Panc1 (cell line): ENCODE results near the gene ZCCHC24. TPM values are rescaled to one million over a fixed set of nuclear protein-coding genes. Genes with fewer than 3 reads are reported as not detected.

Experiments
- ATAC-seq: fragments of 200-7000 bp; cut with Tn5 transposase; 2 replicates; pipeline ENCODE4 v1.9.1; 2020; ENCODE audit warnings: mild to moderate bottlenecking, moderate library complexity
- BruUV-seq: library from RNA; stranded (reverse); fragments of 400-500 nt; replicated peaks from 2 replicates; lab custom pipeline; 2021; lab: Mats Ljungman, UMichigan
- CTCF ChIA-PET: fragments of 300-600 bp; sonication (Branson Sonifier 250); formaldehyde crosslinking; loops from one replicate; lab custom pipeline; 2022; ENCODE audit warnings: antibody characterized with exemption; lab: Charles Lee
- POLR2A ChIA-PET: fragments of 300-600 bp; sonication (Branson Sonifier 250); formaldehyde crosslinking; loops from one replicate; lab custom pipeline; 2022; ENCODE audit warnings: antibody characterized with exemption; lab: Charles Lee
- DNase-seq: peaks from one replicate; pipeline ENCODE4 v3.0.0-alpha.2; 2010; ENCODE audit warnings: low read depth, low spot score
- H3K27ac ChIP-seq: 2 replicates; pipeline ENCODE4 v1.5.1; 2011; ENCODE audit warnings: mild to moderate bottlenecking, low read length, inconsistent platforms
- H3K27me3 ChIP-seq: fragments of 200-500 bp; sonication (Bioruptor generic); 2 replicates; pipeline ENCODE4 v1.6.0; 2014; ENCODE audit warnings: low read length, inconsistent platforms; ENCODE audit not compliant: control insufficient read depth, insufficient read depth
- H3K36me3 ChIP-seq: fragments of 200-500 bp; sonication (Bioruptor generic); 2 replicates; pipeline ENCODE4 v1.5.1; 2014; ENCODE audit warnings: inconsistent platforms, mild to moderate bottlenecking, low read length, moderate library complexity; ENCODE audit not compliant: control insufficient read depth, insufficient read depth
- H3K4me1 ChIP-seq: 2 replicates; pipeline ENCODE4 v1.5.1; 2011; ENCODE audit warnings: inconsistent platforms, mild to moderate bottlenecking, low read length, moderate library complexity; ENCODE audit not compliant: control insufficient read depth, insufficient read depth
- H3K4me3 ChIP-seq, 2 experiments: 2 replicates each; pipeline ENCODE4 v1.5.1; 2011 to 2012; ENCODE audit warnings: low read depth in 2 of 2, low read length in 2 of 2, mild to moderate bottlenecking in 2 of 2, inconsistent platforms in 1 of 2, moderate library complexity in 1 of 2
- H3K9me3 ChIP-seq: fragments of 200-500 bp; sonication (Bioruptor generic); 2 replicates; pipeline ENCODE4 v1.5.1; 2014; ENCODE audit warnings: low read depth, mild to moderate bottlenecking, inconsistent platforms, low read length, moderate library complexity; ENCODE audit not compliant: control insufficient read depth, insufficient read depth
- POLR2AphosphoS5 ChIP-seq: IDR thresholded peaks from 2 replicates; pipeline ENCODE4 v1.6.1; 2012; ENCODE audit warnings: mild to moderate bottlenecking, low read depth, low read length, moderate library complexity
- SIN3A ChIP-seq: IDR thresholded peaks from 2 replicates; pipeline ENCODE4 v1.6.1; 2012; ENCODE audit warnings: low read depth, mild to moderate bottlenecking, low read length, moderate library complexity, borderline replicate concordance; ENCODE audit not compliant: insufficient read depth
- TCF7L2 ChIP-seq: IDR thresholded peaks from 2 replicates; pipeline ENCODE4 v1.6.1; 2011; ENCODE audit warnings: mild to moderate bottlenecking, low read depth, low read length, inconsistent platforms
- in situ Hi-C: cut with HindIII; loops from 2 replicates; pipeline ENCODE4 v1.10.0; 2016; ENCODE audit warnings: low sequenced_read_pairs, low pct_unique_long_range_greater_than_20kb
- intact Hi-C: fragments of 100-400 bp; cut with micrococcal nuclease; formaldehyde crosslinking; loops from one replicate; pipeline ENCODE4 v1.10.0; 2022; ENCODE audit not compliant: unreplicated experiment
- total RNA-seq: library from RNA; stranded (reverse); gene quantifications from one replicate; pipeline ENCODE4 v1.2.1, GENCODE V29; 2021; ENCODE audit not compliant: unreplicated experiment
- TF ChIP-seq, protein P1 (sequence below): fragments of 450-650 bp; IDR thresholded peaks from 2 replicates; pipeline ENCODE4 v1.5.1; 2017; ENCODE audit warnings: mild to moderate bottlenecking
- TF ChIP-seq, protein P2 (sequence below), 2 experiments: IDR thresholded peaks; 2 replicates each; pipeline ENCODE4 v1.6.1; 2011 to 2012; ENCODE audit warnings: low read depth in 2 of 2, control low read depth in 1 of 2, low read length in 1 of 2, mild to moderate bottlenecking in 1 of 2, moderate library complexity in 1 of 2; ENCODE audit not compliant: insufficient read depth in 1 of 2

ZCCHC24 gene
- total RNA-seq, 1 experiment from 2014 or later = 7.8 TPM

DNA sequence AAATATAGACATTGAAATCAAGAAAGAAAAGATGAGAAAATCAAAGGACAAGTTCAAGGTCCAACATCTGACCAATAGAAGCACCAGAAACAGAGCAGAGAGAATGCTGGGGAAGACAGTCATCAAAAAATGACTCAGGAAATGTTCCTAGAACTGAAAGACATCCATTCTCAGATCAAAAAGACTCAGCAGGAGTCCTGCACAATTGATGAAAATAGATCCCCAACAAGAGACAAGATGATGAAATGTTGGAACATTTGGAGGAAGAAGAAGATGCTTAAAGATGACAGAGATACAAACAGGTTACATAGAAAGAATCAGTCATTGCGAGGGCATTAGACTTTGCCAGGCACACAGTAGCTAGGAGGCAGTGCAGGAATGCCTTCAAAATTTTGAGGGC, 36.9 kb upstream of the ZCCHC24 start:
- no TSS peak for BruUV-seq

DNA sequence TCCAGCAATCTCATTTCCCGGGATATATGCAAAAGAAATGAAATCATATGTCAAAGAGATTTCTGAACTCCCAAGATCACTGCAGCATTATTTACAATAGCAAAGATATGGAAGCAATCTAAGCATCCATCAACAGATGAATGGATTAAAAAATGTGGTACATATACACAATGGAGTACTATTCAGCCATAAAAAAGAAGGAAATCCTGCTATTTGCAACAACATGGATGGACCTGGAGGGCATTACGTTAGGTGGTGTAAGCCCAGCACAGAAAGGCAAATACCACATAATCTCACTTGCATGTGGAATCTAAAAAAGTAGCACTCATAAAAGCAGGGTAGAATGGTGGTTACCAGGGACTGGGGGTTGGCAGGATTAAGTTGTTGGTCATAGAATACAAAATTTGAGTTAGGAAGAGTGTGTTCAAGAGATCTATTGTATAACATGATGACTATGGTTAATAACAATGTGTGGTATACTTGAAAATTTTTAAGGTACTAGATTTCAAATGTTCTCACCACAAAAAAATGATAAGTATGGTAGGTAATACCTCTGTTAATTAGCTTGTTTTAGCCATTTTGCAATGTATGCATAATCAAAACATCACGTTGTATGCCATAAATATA, 34.0 kb upstream of the ZCCHC24 start:
- DNase-seq (no peak), ATAC-seq (no peak)
- Histone ChIP-seq H3K4me3 (no peak overlapping the region), H3K36me3 (no peaks in the 10 kb centered on the region), H3K9me3 (no peaks in the 10 kb centered on the region), H3K4me1 (no peaks in the 10 kb centered on the region), H3K27me3 (peaks cover 6% of the 10 kb centered on the region; the same call in 1 of the 2 replicates), H3K27ac (no peak overlapping the region)
- CTCF ChIA-PET = no interaction called here
- BruUV-seq = no TSS peak
- in situ Hi-C loops (no loop called here), intact Hi-C loops (no loop called here)
- POLR2A ChIA-PET = no interaction called here
- TF ChIP-seq, protein P1, sequence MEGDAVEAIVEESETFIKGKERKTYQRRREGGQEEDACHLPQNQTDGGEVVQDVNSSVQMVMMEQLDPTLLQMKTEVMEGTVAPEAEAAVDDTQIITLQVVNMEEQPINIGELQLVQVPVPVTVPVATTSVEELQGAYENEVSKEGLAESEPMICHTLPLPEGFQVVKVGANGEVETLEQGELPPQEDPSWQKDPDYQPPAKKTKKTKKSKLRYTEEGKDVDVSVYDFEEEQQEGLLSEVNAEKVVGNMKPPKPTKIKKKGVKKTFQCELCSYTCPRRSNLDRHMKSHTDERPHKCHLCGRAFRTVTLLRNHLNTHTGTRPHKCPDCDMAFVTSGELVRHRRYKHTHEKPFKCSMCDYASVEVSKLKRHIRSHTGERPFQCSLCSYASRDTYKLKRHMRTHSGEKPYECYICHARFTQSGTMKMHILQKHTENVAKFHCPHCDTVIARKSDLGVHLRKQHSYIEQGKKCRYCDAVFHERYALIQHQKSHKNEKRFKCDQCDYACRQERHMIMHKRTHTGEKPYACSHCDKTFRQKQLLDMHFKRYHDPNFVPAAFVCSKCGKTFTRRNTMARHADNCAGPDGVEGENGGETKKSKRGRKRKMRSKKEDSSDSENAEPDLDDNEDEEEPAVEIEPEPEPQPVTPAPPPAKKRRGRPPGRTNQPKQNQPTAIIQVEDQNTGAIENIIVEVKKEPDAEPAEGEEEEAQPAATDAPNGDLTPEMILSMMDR = no peak
- TF ChIP-seq, protein P2, sequence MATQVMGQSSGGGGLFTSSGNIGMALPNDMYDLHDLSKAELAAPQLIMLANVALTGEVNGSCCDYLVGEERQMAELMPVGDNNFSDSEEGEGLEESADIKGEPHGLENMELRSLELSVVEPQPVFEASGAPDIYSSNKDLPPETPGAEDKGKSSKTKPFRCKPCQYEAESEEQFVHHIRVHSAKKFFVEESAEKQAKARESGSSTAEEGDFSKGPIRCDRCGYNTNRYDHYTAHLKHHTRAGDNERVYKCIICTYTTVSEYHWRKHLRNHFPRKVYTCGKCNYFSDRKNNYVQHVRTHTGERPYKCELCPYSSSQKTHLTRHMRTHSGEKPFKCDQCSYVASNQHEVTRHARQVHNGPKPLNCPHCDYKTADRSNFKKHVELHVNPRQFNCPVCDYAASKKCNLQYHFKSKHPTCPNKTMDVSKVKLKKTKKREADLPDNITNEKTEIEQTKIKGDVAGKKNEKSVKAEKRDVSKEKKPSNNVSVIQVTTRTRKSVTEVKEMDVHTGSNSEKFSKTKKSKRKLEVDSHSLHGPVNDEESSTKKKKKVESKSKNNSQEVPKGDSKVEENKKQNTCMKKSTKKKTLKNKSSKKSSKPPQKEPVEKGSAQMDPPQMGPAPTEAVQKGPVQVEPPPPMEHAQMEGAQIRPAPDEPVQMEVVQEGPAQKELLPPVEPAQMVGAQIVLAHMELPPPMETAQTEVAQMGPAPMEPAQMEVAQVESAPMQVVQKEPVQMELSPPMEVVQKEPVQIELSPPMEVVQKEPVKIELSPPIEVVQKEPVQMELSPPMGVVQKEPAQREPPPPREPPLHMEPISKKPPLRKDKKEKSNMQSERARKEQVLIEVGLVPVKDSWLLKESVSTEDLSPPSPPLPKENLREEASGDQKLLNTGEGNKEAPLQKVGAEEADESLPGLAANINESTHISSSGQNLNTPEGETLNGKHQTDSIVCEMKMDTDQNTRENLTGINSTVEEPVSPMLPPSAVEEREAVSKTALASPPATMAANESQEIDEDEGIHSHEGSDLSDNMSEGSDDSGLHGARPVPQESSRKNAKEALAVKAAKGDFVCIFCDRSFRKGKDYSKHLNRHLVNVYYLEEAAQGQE (IDR thresholded peaks at IDR 0.05; ENCODE audit: insufficient read depth in 1 of 2, low read depth in 2 of 2, low read length in 1 of 2) = no peak
- TF ChIP-seq POLR2AphosphoS5 (no peak), TCF7L2 (no peak), SIN3A (no peak)

More for the DNA sequence above, 36.9 kb upstream of the ZCCHC24 start:
- POLR2A ChIA-PET = no interaction called here
- in situ Hi-C loops = no loop called here
- intact Hi-C loops = no loop called here
- ATAC-seq (no peak), DNase-seq (no peak)
- Histone ChIP-seq H3K9me3 (no peaks in the 10 kb centered on the region), H3K27me3 (0 out of 2 replicates have a peak, but pooled peaks cover 2% of the 10 kb centered on the region), H3K36me3 (no peaks in the 10 kb centered on the region), H3K4me3 (no peak overlapping the region), H3K4me1 (no peaks in the 10 kb centered on the region), H3K27ac (no peak overlapping the region)
- TF ChIP-seq, protein P1 = no peak
- TF ChIP-seq SIN3A (no peak), TCF7L2 (no peak), POLR2AphosphoS5 (no peak)
- TF ChIP-seq, protein P2 (IDR thresholded peaks at IDR 0.05; ENCODE audit: insufficient read depth in 1 of 2, low read depth in 2 of 2, low read length in 1 of 2) = no peak
- CTCF ChIA-PET = no interaction called here
